ENCODE measurements around the gene NUDT3. TPM values are rescaled to one million over a fixed set of nuclear protein-coding genes. Genes with fewer than 3 reads are reported as not detected.

NUDT3 gene
- total and polyA plus RNA-seq, 9 of the 15 experiments (the other 6 are each of a cell fraction or from before 2014, with no cell fraction given) = 5.4 to 81.2 (median 56.4) TPM

- POLR2A ChIA-PET = interaction anchor here (0.8 to 2.0 kb wide), 3 partner anchors 10 to 136 kb away, joined by 3 to 5 read pairs (median 4); no protein-coding TSS in a partner anchor
- Histone ChIP-seq H3K27ac (ENCODE audit: extremely low read depth, low read depth, low read length) (no peak overlapping the region), H3K36me3 (ENCODE audit: control insufficient read depth, insufficient read depth, low read length) (peaks cover 62% of the 10 kb centered on the region), H3K9me1 (ENCODE audit: control insufficient read depth, insufficient read depth, low read length) (no peaks in the 10 kb centered on the region), H3K79me2 (ENCODE audit: control insufficient read depth, insufficient read depth, low read length) (peaks cover 7% of the 10 kb centered on the region; the same call in 2 of the 3 replicates), H2AFZ (ENCODE audit: low read depth, low read length) (no peak overlapping the region), H3K27me3 (ENCODE audit: control insufficient read depth in 2 of 2, insufficient read depth in 2 of 2, low read length in 2 of 2) (no peaks in the 10 kb centered on the region), H3K4me2 (ENCODE audit: insufficient read depth, low read length) (no peak overlapping the region), H3K9me3 (replicated peaks; ENCODE audit: control insufficient read depth, insufficient read depth, low read depth, low read length) (no peaks in the 10 kb centered on the region), H3K4me3 (no peak overlapping the region), H3K9ac (ENCODE audit: insufficient read depth in 1 of 2, low read depth in 2 of 2, low read length in 2 of 2) (no peak overlapping the region), H3K4me1 (replicated peaks in 1 of 2; ENCODE audit: control insufficient read depth in 2 of 2, insufficient read depth in 2 of 2, low read length in 2 of 2) (peaks cover 24 to 79% of the 10 kb centered on the region in 2 experiments), H4K20me1 (replicated peaks; ENCODE audit: control insufficient read depth, insufficient read depth, low read length) (no peaks in the 10 kb centered on the region)
- ATAC-seq (no peak), FAIRE-seq (no peak), DNase-seq (ENCODE audit: extremely low read depth in 1 of 4, low spot score in 3 of 4) (no peak)
- WGBS (ENCODE audit: insufficient coverage, low coverage, missing lambda C conversion rate) = 55% methylated on average over 5 of the region's 5 CpGs
- no TSS peak for BruUV-seq (replicated peaks)
- intact Hi-C loops (cut with micrococcal nuclease) (loop anchor here (10.0 kb wide), 1 partner anchor 116 kb away; the partner anchor contains the start of gene NUDT3), in situ Hi-C loops (cut with MboI) (no loop called here)
- CTCF ChIA-PET (ENCODE audit: low intra/inter-chr PET ratio) = no interaction called here
- TF ChIP-seq LCOR (CRISPR knock-in tag; IDR thresholded peaks at IDR 0.05) = no peak
- no peak for TF ChIP-seq HMG20A (CRISPR knock-in tag; conservative IDR thresholded peaks at IDR 0.05)
- TF ChIP-seq ZBTB1 (CRISPR knock-in tag; IDR thresholded peaks at IDR 0.05; ENCODE audit: borderline replicate concordance, low read depth) = no peak
- TF ChIP-seq SUPT5H (IDR thresholded peaks at IDR 0.05) = peak; percentile 43; the same call in 1 of the 2 replicates
- TF ChIP-seq, protein P1, sequence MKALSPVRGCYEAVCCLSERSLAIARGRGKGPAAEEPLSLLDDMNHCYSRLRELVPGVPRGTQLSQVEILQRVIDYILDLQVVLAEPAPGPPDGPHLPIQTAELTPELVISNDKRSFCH (CRISPR knock-in tag; IDR thresholded peaks at IDR 0.05) = no peak
- TF ChIP-seq, protein P1 (tag; IDR thresholded peaks at IDR 0.05) = no peak
- TF ChIP-seq FOS (IDR thresholded peaks at IDR 0.05; ENCODE audit: extremely low read depth, insufficient read length) = no peak
- TF ChIP-seq RBM25 (IDR thresholded peaks at IDR 0.05; ENCODE audit: low read depth, low read length, severe bottlenecking) = no peak
- TF ChIP-seq POLR2A (conservative IDR thresholded peaks at IDR 0.05) = peak; percentile 49
- TF ChIP-seq ZNF165 (CRISPR knock-in tag; IDR thresholded peaks at IDR 0.05; ENCODE audit: borderline replicate concordance) = no peak
- TF ChIP-seq, protein P2, sequence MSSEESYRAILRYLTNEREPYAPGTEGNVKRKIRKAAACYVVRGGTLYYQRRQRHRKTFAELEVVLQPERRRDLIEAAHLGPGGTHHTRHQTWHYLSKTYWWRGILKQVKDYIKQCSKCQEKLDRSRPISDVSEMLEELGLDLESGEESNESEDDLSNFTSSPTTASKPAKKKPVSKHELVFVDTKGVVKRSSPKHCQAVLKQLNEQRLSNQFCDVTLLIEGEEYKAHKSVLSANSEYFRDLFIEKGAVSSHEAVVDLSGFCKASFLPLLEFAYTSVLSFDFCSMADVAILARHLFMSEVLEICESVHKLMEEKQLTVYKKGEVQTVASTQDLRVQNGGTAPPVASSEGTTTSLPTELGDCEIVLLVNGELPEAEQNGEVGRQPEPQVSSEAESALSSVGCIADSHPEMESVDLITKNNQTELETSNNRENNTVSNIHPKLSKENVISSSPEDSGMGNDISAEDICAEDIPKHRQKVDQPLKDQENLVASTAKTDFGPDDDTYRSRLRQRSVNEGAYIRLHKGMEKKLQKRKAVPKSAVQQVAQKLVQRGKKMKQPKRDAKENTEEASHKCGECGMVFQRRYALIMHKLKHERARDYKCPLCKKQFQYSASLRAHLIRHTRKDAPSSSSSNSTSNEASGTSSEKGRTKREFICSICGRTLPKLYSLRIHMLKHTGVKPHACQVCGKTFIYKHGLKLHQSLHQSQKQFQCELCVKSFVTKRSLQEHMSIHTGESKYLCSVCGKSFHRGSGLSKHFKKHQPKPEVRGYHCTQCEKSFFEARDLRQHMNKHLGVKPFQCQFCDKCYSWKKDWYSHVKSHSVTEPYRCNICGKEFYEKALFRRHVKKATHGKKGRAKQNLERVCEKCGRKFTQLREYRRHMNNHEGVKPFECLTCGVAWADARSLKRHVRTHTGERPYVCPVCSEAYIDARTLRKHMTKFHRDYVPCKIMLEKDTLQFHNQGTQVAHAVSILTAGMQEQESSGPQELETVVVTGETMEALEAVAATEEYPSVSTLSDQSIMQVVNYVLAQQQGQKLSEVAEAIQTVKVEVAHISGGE (CRISPR knock-in tag; IDR thresholded peaks at IDR 0.05) = no peak
- peak; percentile 28 for TF ChIP-seq POLR2B (IDR thresholded peaks at IDR 0.05; ENCODE audit: low read depth, partially characterized antibody)
- TF ChIP-seq ZNF79 (CRISPR knock-in tag; IDR thresholded peaks at IDR 0.05; ENCODE audit: low read depth) = no peak
- TF ChIP-seq MCM5 (IDR thresholded peaks at IDR 0.05; ENCODE audit: low read depth) = no peak
- no peak for TF ChIP-seq SRSF9 (IDR thresholded peaks at IDR 0.05; ENCODE audit: borderline replicate concordance, low read depth, low read length)
- no peak for TF ChIP-seq ZC3H8 (IDR thresholded peaks at IDR 0.05)
- TF ChIP-seq SRSF7 (optimal IDR thresholded peaks at IDR 0.05; ENCODE audit: low read depth, low read length) = no peak
- TF ChIP-seq MITF (IDR thresholded peaks at IDR 0.05) = no peak
- TF ChIP-seq RBFOX2 (IDR thresholded peaks at IDR 0.05; ENCODE audit: low read depth, low read length) = no peak
- TF ChIP-seq SRSF1 (IDR thresholded peaks at IDR 0.05; ENCODE audit: low read depth, low read length) = no peak
- no peak for TF ChIP-seq ZNF431 (CRISPR knock-in tag; IDR thresholded peaks at IDR 0.05)
Observed at GRCh38 chr6:34278833-34279232, 113.6 kb downstream of the NUDT3 start.
